GM12865 (cell line): ENCODE data around the gene TAS1R1.

Experiments used
- DNase-seq: peaks from one replicate; pipeline ENCODE4 v3.0.0; 2010; ENCODE audit warnings: low read depth
- H3K4me3 ChIP-seq: 2 replicates; pipeline ENCODE4 v1.5.1; 2011; ENCODE audit warnings: mild to moderate bottlenecking, low read depth, low read length, control low read depth
- TF ChIP-seq, protein P1 (sequence below): IDR thresholded peaks from 2 replicates; pipeline ENCODE4 v1.5.1; 2011; ENCODE audit warnings: low read length, control low read depth, low read depth, inconsistent platforms; ENCODE audit not compliant: insufficient read depth; ENCODE audit errors: missing control alignments

TAS1R1 gene

DNA sequence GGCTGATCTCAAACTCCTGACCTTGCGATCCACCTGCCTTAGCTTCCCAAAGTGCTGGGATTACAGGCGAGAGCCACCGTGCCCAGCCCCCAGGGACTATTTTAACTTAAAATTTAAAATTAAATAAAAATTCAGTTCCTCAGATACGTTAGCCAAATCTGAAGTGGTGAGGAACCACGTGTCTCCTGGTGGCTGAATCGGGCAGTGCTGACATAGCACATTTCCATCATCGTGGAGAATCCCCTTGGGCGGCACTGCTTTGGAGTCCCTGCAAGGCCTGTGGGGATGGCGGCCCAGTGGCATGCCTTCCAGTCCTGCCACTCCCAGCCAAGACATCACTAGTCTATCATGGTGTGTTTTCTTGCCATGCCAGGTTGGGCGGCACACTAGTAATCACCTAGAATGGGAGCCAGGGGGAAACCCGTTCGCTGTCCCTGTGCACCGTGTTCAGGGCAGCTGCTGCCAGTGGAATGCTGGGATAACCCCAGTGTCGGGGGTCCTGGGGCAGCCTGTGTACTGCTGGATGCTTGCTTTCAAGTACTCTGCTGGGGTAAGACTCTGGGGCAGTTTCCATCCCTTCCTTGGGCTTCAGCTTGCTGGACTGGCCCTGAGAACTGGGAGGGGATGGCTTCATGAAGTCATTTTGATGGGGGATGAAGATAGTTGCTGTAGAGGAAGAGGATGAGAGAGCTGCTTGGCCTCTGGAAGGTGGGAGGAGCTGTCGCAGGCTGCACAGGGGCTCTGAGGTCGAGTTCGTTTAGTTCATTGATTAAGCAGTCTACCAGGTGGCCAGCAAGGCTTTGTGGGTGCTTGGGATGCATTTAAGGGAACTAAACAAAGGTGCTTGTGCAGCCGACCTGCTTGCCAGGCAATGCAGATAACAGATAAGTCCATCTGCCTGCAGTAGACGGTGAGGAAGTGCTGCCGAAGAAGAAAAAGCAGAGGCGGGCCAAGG is 29.3 kb downstream of the TAS1R1 start:
- no peak overlapping the region for H3K4me3 ChIP-seq
- no peak for DNase-seq
- TF ChIP-seq, protein P1, sequence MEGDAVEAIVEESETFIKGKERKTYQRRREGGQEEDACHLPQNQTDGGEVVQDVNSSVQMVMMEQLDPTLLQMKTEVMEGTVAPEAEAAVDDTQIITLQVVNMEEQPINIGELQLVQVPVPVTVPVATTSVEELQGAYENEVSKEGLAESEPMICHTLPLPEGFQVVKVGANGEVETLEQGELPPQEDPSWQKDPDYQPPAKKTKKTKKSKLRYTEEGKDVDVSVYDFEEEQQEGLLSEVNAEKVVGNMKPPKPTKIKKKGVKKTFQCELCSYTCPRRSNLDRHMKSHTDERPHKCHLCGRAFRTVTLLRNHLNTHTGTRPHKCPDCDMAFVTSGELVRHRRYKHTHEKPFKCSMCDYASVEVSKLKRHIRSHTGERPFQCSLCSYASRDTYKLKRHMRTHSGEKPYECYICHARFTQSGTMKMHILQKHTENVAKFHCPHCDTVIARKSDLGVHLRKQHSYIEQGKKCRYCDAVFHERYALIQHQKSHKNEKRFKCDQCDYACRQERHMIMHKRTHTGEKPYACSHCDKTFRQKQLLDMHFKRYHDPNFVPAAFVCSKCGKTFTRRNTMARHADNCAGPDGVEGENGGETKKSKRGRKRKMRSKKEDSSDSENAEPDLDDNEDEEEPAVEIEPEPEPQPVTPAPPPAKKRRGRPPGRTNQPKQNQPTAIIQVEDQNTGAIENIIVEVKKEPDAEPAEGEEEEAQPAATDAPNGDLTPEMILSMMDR: no peak

DNA sequence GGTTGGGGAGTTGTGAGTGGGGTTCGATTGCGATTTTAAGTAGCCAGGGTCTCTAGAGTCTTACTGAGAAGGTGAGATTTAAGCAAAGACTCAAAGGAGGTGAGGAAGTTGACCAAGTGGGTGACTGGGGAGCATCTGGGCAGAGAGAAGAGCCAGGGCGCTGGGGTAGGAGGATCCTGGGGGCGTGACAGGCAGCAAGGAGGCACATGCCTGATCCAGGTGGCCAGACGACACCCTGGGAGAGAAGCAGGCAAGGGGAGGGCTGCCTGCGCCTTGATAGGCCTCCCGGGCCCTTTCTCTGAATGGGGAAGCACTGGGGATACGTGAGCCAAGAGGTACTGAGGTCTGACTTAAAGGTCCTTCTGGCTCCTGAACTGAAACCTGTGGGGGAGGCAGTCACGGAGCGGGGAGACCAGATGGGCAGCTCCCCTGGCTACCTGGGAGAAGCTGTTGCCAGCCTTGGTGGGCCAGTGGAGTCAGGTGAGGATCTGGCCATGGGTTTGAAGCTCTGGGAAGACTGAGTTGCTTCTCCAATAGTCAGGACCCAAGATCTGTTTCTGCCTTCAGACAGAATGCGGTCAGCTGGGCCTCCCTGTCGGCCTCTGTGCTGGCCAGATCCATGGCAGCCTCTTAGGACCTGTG is 30.1 kb downstream of the TAS1R1 start:
- no peak overlapping the region for H3K4me3 ChIP-seq
- TF ChIP-seq, protein P1: no peak
- no peak for DNase-seq

DNA sequence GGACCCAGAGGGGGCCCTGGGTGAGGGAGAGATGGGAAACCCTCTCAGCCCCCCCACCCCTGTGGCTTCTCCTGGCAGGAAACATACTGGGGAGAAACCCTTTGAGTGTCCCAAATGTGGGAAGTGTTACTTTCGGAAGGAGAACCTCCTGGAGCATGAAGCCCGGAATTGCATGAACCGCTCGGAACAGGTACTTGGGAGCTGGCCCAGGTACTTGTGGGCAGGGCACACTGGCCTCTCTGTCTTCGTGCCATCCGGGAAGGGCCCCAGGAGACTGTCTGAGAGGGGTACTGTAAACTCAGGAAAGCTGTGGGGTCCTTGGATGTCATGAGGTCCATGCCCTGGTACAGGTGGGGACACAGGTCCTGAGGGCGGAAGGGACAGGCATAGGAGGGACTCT is 30.7 kb downstream of the TAS1R1 start:
- no peak for DNase-seq
- no peak overlapping the region for H3K4me3 ChIP-seq
- TF ChIP-seq, protein P1: no peak

DNA sequence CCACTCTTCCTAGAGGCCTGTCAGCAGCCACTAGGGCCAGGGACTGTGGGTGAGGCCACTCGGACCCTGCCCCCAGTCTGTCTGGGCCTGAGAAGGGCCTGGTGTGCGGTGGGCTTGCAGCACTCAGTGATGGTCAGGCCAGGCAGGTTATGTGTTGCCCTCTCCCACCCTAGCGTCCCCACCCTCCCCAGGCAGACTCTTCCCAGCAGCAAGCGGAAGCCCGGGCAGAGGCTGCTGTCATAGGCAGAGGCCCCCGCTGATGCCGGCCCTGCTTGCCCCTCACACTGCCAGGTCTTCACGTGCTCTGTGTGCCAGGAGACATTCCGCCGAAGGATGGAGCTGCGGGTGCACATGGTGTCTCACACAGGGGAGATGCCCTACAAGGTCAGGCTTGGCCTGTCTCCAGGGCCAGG is 31.3 kb downstream of the TAS1R1 start:
- DNase-seq: no peak
- TF ChIP-seq, protein P1: no peak
- no peak overlapping the region for H3K4me3 ChIP-seq

DNA sequence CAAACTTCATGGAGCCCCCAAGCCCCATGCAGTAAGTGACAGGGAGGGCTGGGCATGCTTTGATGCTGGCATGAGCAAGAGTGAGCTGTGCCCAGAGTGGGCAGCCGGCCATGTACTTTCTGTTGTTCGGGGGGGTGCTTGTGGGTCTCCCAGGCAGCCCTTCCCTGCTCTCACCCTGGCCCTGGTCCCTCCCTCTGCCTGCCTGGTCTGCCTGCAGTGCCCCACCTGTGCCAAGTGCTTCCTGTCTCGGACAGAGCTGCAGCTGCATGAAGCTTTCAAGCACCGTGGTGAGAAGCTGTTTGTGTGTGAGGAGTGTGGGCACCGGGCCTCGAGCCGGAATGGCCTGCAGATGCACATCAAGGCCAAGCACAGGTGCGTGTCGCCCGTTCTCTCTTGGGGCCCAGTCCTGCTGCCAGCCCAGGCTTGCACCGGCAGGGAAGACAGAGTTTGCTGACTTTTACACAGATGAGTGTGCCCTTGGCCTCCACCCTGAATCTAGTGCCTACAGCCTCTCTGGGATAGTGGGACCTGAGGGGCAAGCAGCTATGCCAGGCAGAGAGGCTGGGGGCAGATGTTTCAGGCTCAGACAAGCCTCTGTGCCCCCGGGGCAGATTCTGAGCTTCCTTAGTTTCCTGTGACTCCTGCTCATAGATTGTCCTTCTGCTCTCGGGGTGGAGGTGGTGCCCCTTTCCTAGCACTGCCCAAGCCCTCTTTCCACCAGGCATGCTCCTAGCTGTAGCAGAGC is 32.3 kb downstream of the TAS1R1 start:
- no peak overlapping the region for H3K4me3 ChIP-seq
- no peak for DNase-seq
- TF ChIP-seq, protein P1: no peak

DNA sequence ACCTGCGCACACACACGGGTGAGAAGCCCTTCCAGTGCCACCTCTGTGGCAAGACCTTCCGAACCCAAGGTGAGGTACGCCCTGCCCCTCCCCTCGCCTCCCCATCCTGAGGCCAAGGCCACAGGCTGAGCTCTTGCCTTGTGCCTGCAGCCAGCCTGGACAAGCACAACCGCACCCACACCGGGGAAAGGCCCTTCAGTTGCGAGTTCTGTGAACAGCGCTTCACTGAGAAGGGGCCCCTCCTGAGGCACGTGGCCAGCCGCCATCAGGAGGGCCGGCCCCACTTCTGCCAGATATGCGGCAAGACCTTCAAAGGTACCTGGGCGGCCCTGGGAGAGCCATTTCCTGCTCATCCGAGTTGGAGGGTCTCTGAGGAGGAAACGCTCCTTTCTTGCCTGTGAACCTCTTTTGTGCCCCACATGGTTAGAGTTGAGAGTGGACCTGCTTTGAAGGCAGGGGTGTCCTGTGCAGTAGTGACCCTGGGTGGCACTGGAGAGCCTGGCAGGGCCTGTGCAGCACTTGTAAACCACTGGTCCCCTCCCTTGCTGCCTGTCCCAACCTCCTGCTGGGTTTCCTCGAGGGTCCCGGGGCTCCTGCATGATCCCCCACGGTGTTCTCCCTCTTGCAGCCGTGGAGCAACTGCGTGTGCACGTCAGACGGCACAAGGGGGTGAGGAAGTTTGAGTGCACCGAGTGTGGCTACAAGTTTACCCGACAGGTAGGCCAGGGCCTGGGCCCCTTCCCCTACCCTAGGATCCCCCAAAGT is 33.2 kb downstream of the TAS1R1 start:
- H3K4me3 ChIP-seq: no peak overlapping the region
- TF ChIP-seq, protein P1: no peak
- DNase-seq: no peak
